ENCODE results near the gene SLC51A.
"Not testable (repeated sequence)": the region's sequence is repeated elsewhere in the genome, so short reads cannot be mapped to it uniquely, and the experiment has no call there.

- not testable (repeated sequence) for TF ChIP-seq REST (IDR thresholded peaks at IDR 0.05; ENCODE audit: borderline replicate concordance); REST (CRISPR knock-in tag; IDR thresholded peaks at IDR 0.05; ENCODE audit: low read depth); JUN (IDR thresholded peaks at IDR 0.05; ENCODE audit: borderline replicate concordance, low read depth, low read length); JUN (CRISPR knock-in tag; IDR thresholded peaks at IDR 0.05; ENCODE audit: borderline replicate concordance); POLR2A (conservative IDR thresholded peaks at IDR 0.05); ATF6 (CRISPR knock-in tag; IDR thresholded peaks at IDR 0.05); TAL1 (IDR thresholded peaks at IDR 0.05); CEBPB (tag; IDR thresholded peaks at IDR 0.05); CTCF (IDR thresholded peaks at IDR 0.05 in 2 of 3, conservative IDR thresholded peaks at IDR 0.05 in 1 of 3; ENCODE audit: insufficient read depth in 2 of 3, low read depth in 1 of 3, low read length in 3 of 3); TFAM (CRISPR knock-in tag; conservative IDR thresholded peaks at IDR 0.05); CBX5 (IDR thresholded peaks at IDR 0.05; ENCODE audit: borderline replicate concordance, low read depth)
Observed at GRCh38 chr3:196184169-196184432, 32.2 kb upstream of the SLC51A start.

Measured in K562 (cell line).